Measurements from ENCODE around the gene CSK. TPM values are rescaled to one million over a fixed set of nuclear protein-coding genes. Genes with fewer than 3 reads are reported as not detected.

Gene CSK
- total RNA-seq, 4 donors from 2014 or later, result 8.4 to 23.1 (median 18.2) TPM

- no peak for TF ChIP-seq EP300 (IDR thresholded peaks at IDR 0.05)
- no peak for TF ChIP-seq POLR2AphosphoS5 (IDR thresholded peaks at IDR 0.05)
- TF ChIP-seq CTCF (IDR thresholded peaks at IDR 0.05), result no peak
- no peak for TF ChIP-seq POLR2A (IDR thresholded peaks at IDR 0.05)
- WGBS, 2 donors (ENCODE audit: low coverage in 1 of 2), result 92 to 100% methylated on average over 1 to 4 of the region's 7 CpGs
- Histone ChIP-seq H3K27me3 (peaks cover 21% of the 10 kb centered on the region), H3K27ac (no peak overlapping the region), H3K36me3 (no peaks in the 10 kb centered on the region), H3K4me3 (no peak overlapping the region), H3K9me3 (no peaks in the 10 kb centered on the region), H3K4me1 (peaks cover 0 to 25% (median 11%) of the 10 kb centered on the region in 3 donors)
- ATAC-seq, result no peak
These were observed 39.9 kb downstream of the CSK start for GRCh38 chr15:74821790-74822158.

GRCh38 chr15:74822233-74822632, 40.4 kb downstream of the CSK start:
- no peak overlapping the region for H3K27ac ChIP-seq
- H3K27me3 ChIP-seq, result peaks cover 26% of the 10 kb centered on the region
- ATAC-seq, result no peak
- no peaks in the 10 kb centered on the region for H3K9me3 ChIP-seq
- no peak overlapping the region for H3K4me3 ChIP-seq
- no peaks in the 10 kb centered on the region for H3K36me3 ChIP-seq
- WGBS, 2 donors (ENCODE audit: low coverage in 1 of 2), result 67 to 100% methylated on average over 1 to 2 of the region's 4 CpGs
- TF ChIP-seq POLR2A (IDR thresholded peaks at IDR 0.05), result no peak
- H3K4me1 ChIP-seq, result peaks cover 0 to 21% (median 9%) of the 10 kb centered on the region in 3 donors

- Histone ChIP-seq H3K36me3 (no peaks in the 10 kb centered on the region), H3K9me3 (no peaks in the 10 kb centered on the region), H3K27me3 (peaks cover 37% of the 10 kb centered on the region), H3K27ac (no peak overlapping the region), H3K4me1 (peaks cover 0 to 10% (median 0%) of the 10 kb centered on the region in 3 donors), H3K4me3 (no peak overlapping the region)
- WGBS, 2 donors (ENCODE audit: low coverage in 1 of 2), result 50 to 65% methylated on average over 2 to 4 of the region's 6 CpGs
- no peak for ATAC-seq
- no peak for TF ChIP-seq POLR2A (IDR thresholded peaks at IDR 0.05)
- TF ChIP-seq POLR2AphosphoS5 (IDR thresholded peaks at IDR 0.05), result no peak
- TF ChIP-seq CTCF (IDR thresholded peaks at IDR 0.05), result no peak
- TF ChIP-seq EP300 (IDR thresholded peaks at IDR 0.05), result no peak
These were observed 41.4 kb downstream of the CSK start for GRCh38 chr15:74823324-74823723.

- H3K4me1 ChIP-seq, result peaks cover 0 to 7% (median 0%) of the 10 kb centered on the region in 3 donors
- WGBS, 2 donors (ENCODE audit: low coverage in 1 of 2), result 56 to 70% methylated on average over 3 to 7 of the region's 7 CpGs
- TF ChIP-seq EP300 (IDR thresholded peaks at IDR 0.05) (no peak), CTCF (IDR thresholded peaks at IDR 0.05) (no peak), POLR2AphosphoS5 (IDR thresholded peaks at IDR 0.05) (no peak), POLR2A (IDR thresholded peaks at IDR 0.05) (no peak)
- H3K36me3 ChIP-seq, result no peaks in the 10 kb centered on the region
- peaks cover 49% of the 10 kb centered on the region for H3K27me3 ChIP-seq
- no peak overlapping the region for H3K27ac ChIP-seq
- no peak overlapping the region for H3K4me3 ChIP-seq
- no peak for ATAC-seq
- no peaks in the 10 kb centered on the region for H3K9me3 ChIP-seq
These were observed 43.1 kb downstream of the CSK start for GRCh38 chr15:74824976-74825375.

GRCh38 chr15:74825866-74826265, 44.0 kb downstream of the CSK start:
- 18 to 100% methylated on average over 1 to 3 of the region's 10 CpGs for WGBS, 2 donors (ENCODE audit: low coverage in 1 of 2)
- Histone ChIP-seq H3K4me1 (peaks cover 0 to 7% (median 0%) of the 10 kb centered on the region in 3 donors), H3K36me3 (no peaks in the 10 kb centered on the region), H3K27ac (no peak overlapping the region), H3K9me3 (no peaks in the 10 kb centered on the region), H3K27me3 (peaks cover 55% of the 10 kb centered on the region), H3K4me3 (no peak overlapping the region)
- TF ChIP-seq EP300 (IDR thresholded peaks at IDR 0.05), result no peak
- ATAC-seq, result no peak

GRCh38 chr15:74826364-74826819, 44.5 kb downstream of the CSK start, which contains the start of gene CPLX3:
Gene CPLX3 (plus strand): TSS chr15:74826627. CDS start chr15:74826704, 77 bp downstream.
- peaks cover 0 to 7% (median 0%) of the 10 kb centered on the region in 3 donors for H3K4me1 ChIP-seq
- no peak within 1 kb of the TSS for H3K4me3 ChIP-seq
- TF ChIP-seq POLR2AphosphoS5 (IDR thresholded peaks at IDR 0.05) (no peak), POLR2A (IDR thresholded peaks at IDR 0.05) (no peak), EP300 (IDR thresholded peaks at IDR 0.05) (no peak), CTCF (IDR thresholded peaks at IDR 0.05) (no peak)
- no peak within 1 kb of the TSS for H3K27ac ChIP-seq
- H3K36me3 ChIP-seq, result no peaks in the 10 kb centered on the region
- WGBS, 2 donors (ENCODE audit: low coverage in 1 of 2), result 34% methylated on average over 5 of the region's 44 CpGs; no CpG with 5 or more reads in 1 of the 2 donors
- H3K27me3 ChIP-seq, result peaks cover 55% of the 10 kb centered on the region
- peak; percentile 46 for ATAC-seq
- no peaks in the 10 kb centered on the region for H3K9me3 ChIP-seq
